Measurements from ENCODE around the gene DPCD. TPM values are rescaled to one million over a fixed set of nuclear protein-coding genes. Genes with fewer than 3 reads are reported as not detected.

DPCD gene
- total RNA-seq, 1 donor from 2014 or later, result 1.3 TPM

DNA sequence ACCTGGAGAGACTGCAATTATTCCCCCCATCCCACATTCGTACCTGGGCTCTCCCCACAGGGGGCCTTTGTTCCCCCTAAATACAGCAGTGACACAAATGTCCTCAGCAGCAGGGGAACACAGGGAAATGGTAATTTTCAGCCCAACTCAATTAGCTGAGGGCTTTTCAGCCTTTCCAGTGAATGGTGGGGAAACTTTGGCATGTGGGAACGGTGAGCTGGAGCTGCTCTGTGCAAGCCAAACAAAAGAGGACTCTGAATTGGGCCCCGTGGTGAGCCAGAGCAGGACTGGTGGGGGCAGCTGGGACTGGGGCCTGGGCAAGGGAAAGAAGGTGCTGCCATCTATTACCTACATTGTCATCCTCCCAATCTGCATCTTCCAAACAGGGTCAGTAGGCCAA is 55.9 kb downstream of the DPCD start:
- H3K4me3 ChIP-seq, result no peak overlapping the region
- H3K9me3 ChIP-seq, result no peaks in the 10 kb centered on the region
- DNase-seq (ENCODE audit: low spot score in 2 of 2), result no peak
- TF ChIP-seq, protein P1, sequence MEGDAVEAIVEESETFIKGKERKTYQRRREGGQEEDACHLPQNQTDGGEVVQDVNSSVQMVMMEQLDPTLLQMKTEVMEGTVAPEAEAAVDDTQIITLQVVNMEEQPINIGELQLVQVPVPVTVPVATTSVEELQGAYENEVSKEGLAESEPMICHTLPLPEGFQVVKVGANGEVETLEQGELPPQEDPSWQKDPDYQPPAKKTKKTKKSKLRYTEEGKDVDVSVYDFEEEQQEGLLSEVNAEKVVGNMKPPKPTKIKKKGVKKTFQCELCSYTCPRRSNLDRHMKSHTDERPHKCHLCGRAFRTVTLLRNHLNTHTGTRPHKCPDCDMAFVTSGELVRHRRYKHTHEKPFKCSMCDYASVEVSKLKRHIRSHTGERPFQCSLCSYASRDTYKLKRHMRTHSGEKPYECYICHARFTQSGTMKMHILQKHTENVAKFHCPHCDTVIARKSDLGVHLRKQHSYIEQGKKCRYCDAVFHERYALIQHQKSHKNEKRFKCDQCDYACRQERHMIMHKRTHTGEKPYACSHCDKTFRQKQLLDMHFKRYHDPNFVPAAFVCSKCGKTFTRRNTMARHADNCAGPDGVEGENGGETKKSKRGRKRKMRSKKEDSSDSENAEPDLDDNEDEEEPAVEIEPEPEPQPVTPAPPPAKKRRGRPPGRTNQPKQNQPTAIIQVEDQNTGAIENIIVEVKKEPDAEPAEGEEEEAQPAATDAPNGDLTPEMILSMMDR (IDR thresholded peaks at IDR 0.05), result no peak
- intact Hi-C loops (cut with DNase I), result no loop called here
- no peak overlapping the region for H3K27ac ChIP-seq
- peaks cover 3 to 15% of the 10 kb centered on the region in 2 donors for H3K4me1 ChIP-seq
- H3K27me3 ChIP-seq, result no peaks in the 10 kb centered on the region
- H3K36me3 ChIP-seq, result peaks cover 4 to 9% of the 10 kb centered on the region in 2 donors

DNA sequence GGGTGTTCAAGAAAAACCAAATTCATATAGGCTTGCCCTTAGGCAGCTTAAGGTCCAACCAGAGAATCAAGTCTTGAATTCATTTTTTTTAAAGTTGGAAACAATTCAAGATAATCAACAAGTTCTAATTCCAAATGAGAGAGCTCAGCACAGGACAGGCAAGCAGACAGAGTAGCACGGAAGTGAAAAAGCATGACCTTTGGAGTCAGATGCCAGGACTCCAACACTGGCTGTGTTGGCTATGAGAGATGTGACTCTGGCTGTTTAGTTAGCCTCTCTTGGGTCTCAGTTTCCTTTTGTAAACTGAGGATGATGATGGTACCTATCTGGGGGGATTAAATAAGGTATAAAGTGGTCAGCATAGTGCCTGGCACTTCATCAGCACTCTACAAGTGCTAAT is 57.5 kb downstream of the DPCD start:
- Histone ChIP-seq H3K4me1 (peaks cover 3 to 15% of the 10 kb centered on the region in 2 donors), H3K27ac (peak overlapping the region in 1 of 2 donors; percentile 56), H3K9me3 (no peaks in the 10 kb centered on the region), H3K36me3 (peaks cover 7 to 24% of the 10 kb centered on the region in 2 donors), H3K27me3 (no peaks in the 10 kb centered on the region), H3K4me3 (no peak overlapping the region)
- intact Hi-C loops (cut with DNase I), result no loop called here
- DNase-seq (ENCODE audit: low spot score in 2 of 2), result no peak
- TF ChIP-seq, protein P1 (IDR thresholded peaks at IDR 0.05), result no peak

DNA sequence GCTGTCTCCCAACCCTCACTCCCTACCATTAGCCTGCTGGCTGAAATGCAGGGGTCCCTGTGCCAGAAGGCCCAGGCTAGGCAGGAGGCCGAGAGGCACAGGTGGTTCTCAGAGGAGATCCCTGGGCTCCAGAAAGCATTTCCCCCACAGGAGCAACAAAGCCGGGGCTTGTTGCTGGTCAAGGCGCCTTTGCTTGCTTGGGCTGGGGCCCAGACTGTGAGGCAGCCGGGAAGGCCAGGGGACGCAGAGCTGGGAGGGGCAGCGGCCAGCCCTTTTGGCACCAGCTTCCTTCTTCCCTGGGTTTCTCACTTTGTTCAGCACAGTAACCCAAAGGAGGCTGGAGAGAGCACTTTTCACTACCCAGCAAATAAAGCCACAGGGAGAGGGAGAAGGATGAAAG is 58.2 kb downstream of the DPCD start:
- DNase-seq (ENCODE audit: low spot score in 2 of 2), result peak in 1 of 2 donors; percentile 67
- no peaks in the 10 kb centered on the region for H3K27me3 ChIP-seq
- intact Hi-C loops (cut with DNase I), result no loop called here
- peak overlapping the region; percentile 34 to 56 for H3K27ac ChIP-seq
- no peaks in the 10 kb centered on the region for H3K9me3 ChIP-seq
- peaks cover 12 to 29% of the 10 kb centered on the region in 2 donors for H3K36me3 ChIP-seq
- H3K4me3 ChIP-seq, result no peak overlapping the region
- H3K4me1 ChIP-seq, result peaks cover 3 to 15% of the 10 kb centered on the region in 2 donors
- TF ChIP-seq, protein P1 (IDR thresholded peaks at IDR 0.05), result no peak

DNA sequence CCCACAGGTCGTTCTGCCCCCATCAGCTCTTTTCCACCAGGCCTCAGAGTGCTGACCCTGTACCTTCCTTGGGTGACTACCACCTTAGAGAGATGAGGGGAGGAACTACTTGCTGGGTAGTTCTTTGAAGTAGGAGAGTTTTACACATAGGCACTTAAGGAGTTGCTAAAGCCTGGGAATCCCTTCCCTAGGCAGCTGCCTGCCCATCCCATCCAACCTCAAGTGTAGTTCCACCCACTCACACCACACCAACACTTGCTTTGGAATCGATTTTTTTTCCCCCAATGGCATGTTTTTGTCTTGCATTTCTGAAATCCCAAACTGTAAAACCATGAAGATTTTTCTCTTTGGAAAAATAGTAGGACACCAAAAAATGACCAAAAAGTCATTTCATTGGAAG is 59.1 kb downstream of the DPCD start:
- no peaks in the 10 kb centered on the region for H3K27me3 ChIP-seq
- TF ChIP-seq, protein P1 (IDR thresholded peaks at IDR 0.05), result no peak
- H3K4me3 ChIP-seq, result no peak overlapping the region
- peaks cover 3 to 15% of the 10 kb centered on the region in 2 donors for H3K4me1 ChIP-seq
- H3K27ac ChIP-seq, result no peak overlapping the region
- no peak for DNase-seq (ENCODE audit: low spot score in 2 of 2)
- intact Hi-C loops (cut with DNase I), result no loop called here
- H3K9me3 ChIP-seq, result no peaks in the 10 kb centered on the region
- H3K36me3 ChIP-seq, result peaks cover 12 to 36% of the 10 kb centered on the region in 2 donors

DNA sequence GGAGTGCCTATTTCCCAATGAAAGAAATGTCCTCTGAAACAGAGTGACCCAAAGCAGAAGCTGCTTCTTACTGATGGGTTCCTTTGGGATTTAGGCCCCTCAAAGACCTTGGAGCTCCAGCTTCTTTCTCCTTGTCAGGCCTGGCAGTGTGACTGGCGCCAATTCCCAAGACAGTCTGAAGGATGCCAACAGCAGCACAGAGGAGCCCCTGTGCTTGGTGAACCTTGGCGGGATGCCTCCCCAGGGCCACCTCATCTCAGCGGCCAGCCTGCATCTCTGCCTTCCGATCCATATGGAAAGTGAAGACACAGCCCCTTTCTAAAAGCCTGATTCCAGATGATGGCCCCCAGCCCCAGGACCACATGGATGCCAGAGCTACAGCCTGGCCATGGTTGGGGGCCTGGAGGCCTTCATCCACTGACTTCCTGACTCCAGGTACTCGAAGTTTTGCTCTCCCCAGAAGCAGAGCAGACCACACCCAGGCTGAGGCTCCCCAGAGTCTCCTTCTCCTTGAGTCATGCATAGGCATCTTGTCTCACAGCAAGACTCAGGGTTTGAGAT is 61.5 kb downstream of the DPCD start:
- DNase-seq (ENCODE audit: low spot score in 2 of 2), result no peak
- Histone ChIP-seq H3K4me3 (no peak overlapping the region), H3K27me3 (no peaks in the 10 kb centered on the region), H3K36me3 (peaks cover 12 to 34% of the 10 kb centered on the region in 2 donors), H3K27ac (no peak overlapping the region), H3K9me3 (no peaks in the 10 kb centered on the region), H3K4me1 (peaks cover 3 to 15% of the 10 kb centered on the region in 2 donors)
- intact Hi-C loops (cut with DNase I), result no loop called here
- TF ChIP-seq, protein P1 (IDR thresholded peaks at IDR 0.05), result no peak

DNA sequence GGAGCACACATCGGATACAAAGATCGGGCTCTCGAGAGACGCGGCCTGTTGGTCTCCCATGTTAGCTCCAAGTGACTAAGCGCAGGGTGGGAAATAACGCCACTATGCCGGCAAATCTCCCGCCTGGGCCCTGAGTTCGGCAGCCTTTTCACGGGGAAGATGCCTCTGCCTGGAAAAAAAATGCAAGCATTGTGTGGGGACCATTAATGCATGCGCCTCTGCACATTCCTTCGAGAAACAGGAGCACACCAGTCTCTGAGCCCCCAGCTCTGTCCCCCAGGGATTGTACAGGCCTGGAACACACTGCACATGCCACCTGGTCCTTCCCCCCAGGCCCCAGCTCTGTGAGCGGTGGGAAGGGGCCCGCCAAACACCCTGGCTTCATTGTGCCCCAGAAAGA is 62.7 kb downstream of the DPCD start:
- Histone ChIP-seq H3K4me1 (peaks cover 3 to 12% of the 10 kb centered on the region in 2 donors), H3K9me3 (no peaks in the 10 kb centered on the region), H3K4me3 (no peak overlapping the region), H3K27me3 (no peaks in the 10 kb centered on the region), H3K27ac (no peak overlapping the region), H3K36me3 (peaks cover 14 to 45% of the 10 kb centered on the region in 2 donors)
- intact Hi-C loops (cut with DNase I), result no loop called here
- no peak for DNase-seq (ENCODE audit: low spot score in 2 of 2)
- TF ChIP-seq, protein P1 (IDR thresholded peaks at IDR 0.05), result no peak
